ENCODE measurements around the gene CXCL12.

DNA sequence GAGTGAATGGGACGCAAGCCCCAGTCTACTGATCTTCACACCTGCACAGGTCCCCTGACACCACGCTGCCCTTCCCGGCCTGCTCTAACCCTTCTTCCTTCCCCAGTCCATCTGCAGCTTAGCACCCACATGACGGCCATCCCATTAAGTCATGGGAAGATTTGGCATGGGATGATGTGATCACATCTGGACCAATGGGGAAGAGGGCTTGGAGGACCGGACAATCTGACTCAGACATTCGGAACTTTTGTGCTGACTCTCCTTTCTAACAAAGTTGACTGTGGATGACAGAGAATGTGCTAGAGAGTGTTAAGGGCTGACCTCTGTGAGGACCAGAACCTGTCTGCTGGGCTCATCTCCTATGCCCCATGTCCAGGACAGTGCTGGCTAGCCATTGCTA, 15.6 kb downstream of the CXCL12 start:
- TF ChIP-seq, protein P1, sequence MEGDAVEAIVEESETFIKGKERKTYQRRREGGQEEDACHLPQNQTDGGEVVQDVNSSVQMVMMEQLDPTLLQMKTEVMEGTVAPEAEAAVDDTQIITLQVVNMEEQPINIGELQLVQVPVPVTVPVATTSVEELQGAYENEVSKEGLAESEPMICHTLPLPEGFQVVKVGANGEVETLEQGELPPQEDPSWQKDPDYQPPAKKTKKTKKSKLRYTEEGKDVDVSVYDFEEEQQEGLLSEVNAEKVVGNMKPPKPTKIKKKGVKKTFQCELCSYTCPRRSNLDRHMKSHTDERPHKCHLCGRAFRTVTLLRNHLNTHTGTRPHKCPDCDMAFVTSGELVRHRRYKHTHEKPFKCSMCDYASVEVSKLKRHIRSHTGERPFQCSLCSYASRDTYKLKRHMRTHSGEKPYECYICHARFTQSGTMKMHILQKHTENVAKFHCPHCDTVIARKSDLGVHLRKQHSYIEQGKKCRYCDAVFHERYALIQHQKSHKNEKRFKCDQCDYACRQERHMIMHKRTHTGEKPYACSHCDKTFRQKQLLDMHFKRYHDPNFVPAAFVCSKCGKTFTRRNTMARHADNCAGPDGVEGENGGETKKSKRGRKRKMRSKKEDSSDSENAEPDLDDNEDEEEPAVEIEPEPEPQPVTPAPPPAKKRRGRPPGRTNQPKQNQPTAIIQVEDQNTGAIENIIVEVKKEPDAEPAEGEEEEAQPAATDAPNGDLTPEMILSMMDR (conservative IDR thresholded peaks at IDR 0.05; ENCODE audit: low read depth, low read length), result no peak
- no peak for TF ChIP-seq EZH2 (IDR thresholded peaks at IDR 0.05; ENCODE audit: low read length, unreplicated experiment)
